ENCODE data around the gene CXADR.
"Not testable (repeated sequence)": the region's sequence is repeated elsewhere in the genome, so short reads cannot be mapped to it uniquely, and the experiment has no call there.

Gene CXADR

GRCh38 chr21:17514124-17514845, 1.4 kb downstream of the CXADR start:
- H3K4me3 ChIP-seq (replicated peaks; ENCODE audit: insufficient read depth, low read length), result no peak overlapping the region
- peaks cover 24% of the 10 kb centered on the region for H3K27me3 ChIP-seq (ENCODE audit: insufficient read depth, poor library complexity, severe bottlenecking)
- TF ChIP-seq, protein P1, sequence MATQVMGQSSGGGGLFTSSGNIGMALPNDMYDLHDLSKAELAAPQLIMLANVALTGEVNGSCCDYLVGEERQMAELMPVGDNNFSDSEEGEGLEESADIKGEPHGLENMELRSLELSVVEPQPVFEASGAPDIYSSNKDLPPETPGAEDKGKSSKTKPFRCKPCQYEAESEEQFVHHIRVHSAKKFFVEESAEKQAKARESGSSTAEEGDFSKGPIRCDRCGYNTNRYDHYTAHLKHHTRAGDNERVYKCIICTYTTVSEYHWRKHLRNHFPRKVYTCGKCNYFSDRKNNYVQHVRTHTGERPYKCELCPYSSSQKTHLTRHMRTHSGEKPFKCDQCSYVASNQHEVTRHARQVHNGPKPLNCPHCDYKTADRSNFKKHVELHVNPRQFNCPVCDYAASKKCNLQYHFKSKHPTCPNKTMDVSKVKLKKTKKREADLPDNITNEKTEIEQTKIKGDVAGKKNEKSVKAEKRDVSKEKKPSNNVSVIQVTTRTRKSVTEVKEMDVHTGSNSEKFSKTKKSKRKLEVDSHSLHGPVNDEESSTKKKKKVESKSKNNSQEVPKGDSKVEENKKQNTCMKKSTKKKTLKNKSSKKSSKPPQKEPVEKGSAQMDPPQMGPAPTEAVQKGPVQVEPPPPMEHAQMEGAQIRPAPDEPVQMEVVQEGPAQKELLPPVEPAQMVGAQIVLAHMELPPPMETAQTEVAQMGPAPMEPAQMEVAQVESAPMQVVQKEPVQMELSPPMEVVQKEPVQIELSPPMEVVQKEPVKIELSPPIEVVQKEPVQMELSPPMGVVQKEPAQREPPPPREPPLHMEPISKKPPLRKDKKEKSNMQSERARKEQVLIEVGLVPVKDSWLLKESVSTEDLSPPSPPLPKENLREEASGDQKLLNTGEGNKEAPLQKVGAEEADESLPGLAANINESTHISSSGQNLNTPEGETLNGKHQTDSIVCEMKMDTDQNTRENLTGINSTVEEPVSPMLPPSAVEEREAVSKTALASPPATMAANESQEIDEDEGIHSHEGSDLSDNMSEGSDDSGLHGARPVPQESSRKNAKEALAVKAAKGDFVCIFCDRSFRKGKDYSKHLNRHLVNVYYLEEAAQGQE (IDR thresholded peaks at IDR 0.05; ENCODE audit: insufficient replicate concordance, low read depth), result no peak
- no peak for TF ChIP-seq SPI1 (IDR thresholded peaks at IDR 0.05; ENCODE audit: borderline replicate concordance, low read depth)
- no peak for TF ChIP-seq GABPA (IDR thresholded peaks at IDR 0.05; ENCODE audit: low read depth)
- no peak for TF ChIP-seq POLR2AphosphoS5 (IDR thresholded peaks at IDR 0.05; ENCODE audit: low read depth)
- TF ChIP-seq CTCF (IDR thresholded peaks at IDR 0.05; ENCODE audit: insufficient read depth, low read length), result no peak
- no peak for DNase-seq (ENCODE audit: low read depth in 1 of 2, low spot score in 1 of 2)
- no peak overlapping the region for H3K27ac ChIP-seq (replicated peaks)

- H3K27me3 ChIP-seq (ENCODE audit: insufficient read depth, poor library complexity, severe bottlenecking), result peaks cover 20% of the 10 kb centered on the region
- not testable (repeated sequence) for H3K4me3 ChIP-seq (replicated peaks; ENCODE audit: insufficient read depth, low read length); DNase-seq (ENCODE audit: low read depth in 1 of 2, low spot score in 1 of 2); H3K27ac ChIP-seq (replicated peaks)
These were observed 4.2 kb downstream of the CXADR start for GRCh38 chr21:17517008-17517407.

DNA sequence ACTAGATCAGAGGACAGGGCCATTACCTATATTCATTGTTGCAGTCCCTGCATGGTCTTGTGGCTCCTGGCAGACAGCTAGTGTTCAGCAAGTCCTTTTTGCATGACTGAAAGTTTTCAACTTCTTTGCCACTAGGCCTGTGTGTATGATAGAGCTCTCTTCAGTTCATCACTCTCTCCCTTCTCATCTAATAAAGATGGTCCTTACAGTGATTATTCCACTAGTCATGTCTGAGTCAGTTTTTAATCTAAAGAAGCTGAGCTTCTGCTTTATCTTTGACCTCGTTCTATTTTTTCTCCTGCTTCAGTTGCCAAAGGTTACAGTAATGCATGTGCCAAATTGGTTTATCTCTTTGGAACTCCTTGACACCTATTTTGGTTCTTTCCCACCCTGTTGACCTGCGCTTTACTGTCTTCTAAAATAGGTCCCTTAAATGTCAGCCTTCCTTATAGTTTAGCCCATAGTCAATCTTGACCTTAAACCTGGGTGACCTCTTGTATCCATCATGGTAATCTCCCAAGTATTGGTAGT, 6.4 kb downstream of the CXADR start:
- Histone ChIP-seq H3K4me3 (replicated peaks; ENCODE audit: insufficient read depth, low read length) (no peak overlapping the region), H3K27ac (replicated peaks) (no peak overlapping the region), H3K27me3 (ENCODE audit: insufficient read depth, poor library complexity, severe bottlenecking) (peaks cover 4% of the 10 kb centered on the region)
- DNase-seq (ENCODE audit: low read depth in 1 of 2, low spot score in 1 of 2), result no peak
- TF ChIP-seq, protein P1 (IDR thresholded peaks at IDR 0.05; ENCODE audit: insufficient replicate concordance, low read depth), result no peak
- TF ChIP-seq CTCF (IDR thresholded peaks at IDR 0.05; ENCODE audit: insufficient read depth, low read length) (no peak), GABPA (IDR thresholded peaks at IDR 0.05; ENCODE audit: low read depth) (no peak), SPI1 (IDR thresholded peaks at IDR 0.05; ENCODE audit: borderline replicate concordance, low read depth) (no peak), POLR2AphosphoS5 (IDR thresholded peaks at IDR 0.05; ENCODE audit: low read depth) (no peak)

DNA sequence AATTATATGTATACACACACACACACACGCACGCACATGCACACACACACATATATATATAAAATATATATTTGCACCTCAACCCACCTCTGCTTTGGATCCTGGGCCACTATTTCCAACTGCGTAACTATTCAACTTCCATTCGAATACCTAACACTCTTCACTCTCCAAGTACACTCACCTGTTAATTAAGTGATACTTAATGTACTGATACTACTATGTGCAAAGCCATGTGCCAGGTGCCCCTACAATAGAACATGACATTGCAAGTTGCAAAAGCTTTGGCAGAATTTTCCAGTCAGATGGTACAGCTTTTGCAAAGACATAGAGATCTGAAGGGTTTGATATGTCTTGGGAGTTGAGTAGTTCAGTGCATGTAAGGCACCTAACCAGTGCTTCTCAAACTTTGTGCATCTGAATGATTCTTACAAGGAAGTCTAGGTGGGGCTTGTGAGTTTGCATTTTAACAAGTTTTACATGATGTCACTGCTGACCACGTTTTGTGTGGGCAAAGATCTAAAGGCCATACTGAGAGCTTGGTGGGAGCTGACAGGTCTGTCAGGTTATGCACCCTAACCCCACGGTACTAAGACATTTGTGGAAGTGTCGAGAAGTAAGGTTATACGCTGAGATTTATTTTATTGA, 7.2 kb downstream of the CXADR start:
- H3K27me3 ChIP-seq (ENCODE audit: insufficient read depth, poor library complexity, severe bottlenecking), result peaks cover 3% of the 10 kb centered on the region
- H3K27ac ChIP-seq (replicated peaks), result no peak overlapping the region
- H3K4me3 ChIP-seq (replicated peaks; ENCODE audit: insufficient read depth, low read length), result no peak overlapping the region
- DNase-seq (ENCODE audit: low read depth in 1 of 2, low spot score in 1 of 2), result no peak
- no peak for TF ChIP-seq POLR2AphosphoS5 (IDR thresholded peaks at IDR 0.05; ENCODE audit: low read depth)
- TF ChIP-seq, protein P1 (IDR thresholded peaks at IDR 0.05; ENCODE audit: insufficient replicate concordance, low read depth), result no peak
- no peak for TF ChIP-seq GABPA (IDR thresholded peaks at IDR 0.05; ENCODE audit: low read depth)
- no peak for TF ChIP-seq CTCF (IDR thresholded peaks at IDR 0.05; ENCODE audit: insufficient read depth, low read length)

All from HL-60 (cell line).